SK-N-MC (cell line): ENCODE measurements around the gene CETP.

Experiments
- EZH2 ChIP-seq: fragments of 200-600 bp; sonication (generic); IDR thresholded peaks from one replicate; pipeline ENCODE4 v1.6.1; 2017; ENCODE audit warnings: antibody characterized with exemption
- FOXP2 ChIP-seq: optimal IDR thresholded peaks from 2 replicates; pipeline ENCODE3; 2011; ENCODE audit warnings: mild to moderate bottlenecking, moderate library complexity; ENCODE audit not compliant: insufficient read depth; ENCODE audit errors: extremely low read length, control extremely low read depth
- POLR2AphosphoS5 ChIP-seq: IDR thresholded peaks from 2 replicates; pipeline ENCODE4 v1.6.1; 2012; ENCODE audit warnings: mild to moderate bottlenecking, low read depth, low read length, borderline replicate concordance

DNA sequence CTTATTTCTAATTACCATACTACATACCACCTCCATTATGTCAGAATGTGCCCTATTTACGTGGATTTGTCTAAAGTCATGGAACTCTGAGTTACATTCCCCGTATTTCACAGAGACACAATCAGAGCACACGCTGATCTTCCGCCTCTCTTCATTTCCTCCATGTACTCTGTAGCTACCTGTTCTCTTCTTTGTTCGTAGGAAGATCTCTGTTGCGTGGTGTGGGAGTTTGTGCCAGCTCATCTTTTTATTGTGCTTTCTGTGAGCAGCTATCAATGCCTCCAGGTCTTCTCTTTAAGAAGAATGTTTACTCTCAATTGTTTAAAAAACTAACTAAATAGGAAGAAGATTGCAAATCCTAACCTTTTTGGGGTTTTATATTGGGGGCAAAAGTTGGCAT, 54.6 kb downstream of the CETP start:
- TF ChIP-seq EZH2 (no peak), POLR2AphosphoS5 (no peak), FOXP2 (no peak)
